Stomach smooth muscle (tissue), 2 donors: ENCODE measurements around the gene SIPA1L3.

Source experiments
- H3K27ac ChIP-seq: one replicate; pipeline ENCODE4 v1.7.0; 2013; ENCODE audit warnings: mild to moderate bottlenecking, low read length, inconsistent platforms
- H3K27me3 ChIP-seq, 2 donors: one replicate each; pipeline ENCODE4 v1.7.0; 2013; ENCODE audit warnings: low read length in 2 of 2; ENCODE audit not compliant: insufficient read depth in 2 of 2, control insufficient read depth in 1 of 2
- H3K36me3 ChIP-seq, 2 donors: one replicate each; pipeline ENCODE4 v1.7.0; 2013; ENCODE audit warnings: low read length in 2 of 2; ENCODE audit not compliant: control insufficient read depth in 2 of 2, insufficient read depth in 2 of 2
- H3K4me1 ChIP-seq: one replicate; pipeline ENCODE4 v1.7.0; 2013; ENCODE audit warnings: low read length; ENCODE audit not compliant: control insufficient read depth, insufficient read depth
- H3K4me3 ChIP-seq, 2 donors: one replicate each; pipeline ENCODE4 v1.7.0; 2013; ENCODE audit warnings: low read length in 2 of 2
- H3K9ac ChIP-seq, 2 donors: one replicate each; pipeline ENCODE4 v1.7.0; 2013; ENCODE audit warnings: low read length in 2 of 2, mild to moderate bottlenecking in 1 of 2
- H3K9me3 ChIP-seq, 2 donors: one replicate each; pipeline ENCODE4 v1.7.0; 2013; ENCODE audit warnings: low read length in 2 of 2; ENCODE audit not compliant: control insufficient read depth in 2 of 2
- donor health status: healthy.
- donor health status: Pancreatic carcinoma.

The SIPA1L3 gene

DNA sequence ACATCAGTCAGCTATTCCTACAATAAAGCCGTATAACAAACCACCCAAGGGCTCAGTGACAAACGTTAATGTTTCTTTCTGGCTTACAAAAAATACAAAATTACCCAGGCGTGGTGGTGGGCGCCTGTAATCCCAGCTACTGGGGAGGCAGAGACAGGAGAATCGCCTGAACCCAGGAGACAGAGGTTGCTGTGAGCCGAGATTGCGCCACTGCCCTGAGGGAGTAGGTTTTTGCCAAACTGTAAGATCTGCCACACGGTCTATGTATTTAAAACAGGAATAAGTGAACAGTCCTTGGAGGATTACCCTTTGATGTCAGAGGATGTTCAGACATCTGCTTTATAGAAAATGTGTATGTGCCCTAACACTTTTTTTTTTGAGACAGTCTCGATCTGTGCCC, 211.2 kb downstream of the SIPA1L3 start:
- Histone ChIP-seq H3K27me3 (no peaks in the 10 kb centered on the region), H3K9me3 (peaks cover 0 to 4% of the 10 kb centered on the region in 2 donors), H3K4me3 (no peak overlapping the region), H3K9ac (no peak overlapping the region), H3K4me1 (no peaks in the 10 kb centered on the region), H3K27ac (no peak overlapping the region), H3K36me3 (peaks cover 13 to 19% of the 10 kb centered on the region in 2 donors)

DNA sequence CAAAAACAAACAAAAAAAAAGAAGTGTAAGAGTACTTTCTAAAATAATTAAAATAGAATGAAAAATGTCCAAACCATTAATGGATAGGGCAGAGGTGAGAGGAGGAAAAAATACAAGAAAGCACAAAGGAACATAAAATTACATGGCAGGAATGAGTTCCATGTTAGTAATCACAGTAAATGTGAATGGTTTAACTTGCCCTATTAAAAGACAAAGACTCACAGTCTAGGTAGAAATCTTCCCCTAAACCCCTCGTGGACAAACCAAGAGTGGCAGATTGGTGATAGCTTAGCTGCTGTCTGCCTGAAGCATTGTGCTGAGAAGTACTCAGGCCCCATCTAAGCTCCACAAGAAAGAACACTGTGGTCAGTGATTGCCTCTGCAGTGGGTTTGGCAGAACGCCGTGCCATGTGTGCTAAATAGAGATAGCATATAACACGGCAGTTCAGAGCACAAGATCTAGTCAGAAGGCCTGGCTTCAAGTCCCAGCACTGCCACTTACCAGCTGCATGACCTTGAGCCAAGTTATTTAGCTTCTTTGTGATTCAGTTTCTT, 213.5 kb downstream of the SIPA1L3 start:
- Histone ChIP-seq H3K4me1 (no peaks in the 10 kb centered on the region), H3K9ac (no peak overlapping the region), H3K9me3 (peaks cover 0 to 4% of the 10 kb centered on the region in 2 donors), H3K4me3 (no peak overlapping the region), H3K36me3 (peaks cover 13 to 18% of the 10 kb centered on the region in 2 donors), H3K27ac (no peak overlapping the region), H3K27me3 (no peaks in the 10 kb centered on the region)

DNA sequence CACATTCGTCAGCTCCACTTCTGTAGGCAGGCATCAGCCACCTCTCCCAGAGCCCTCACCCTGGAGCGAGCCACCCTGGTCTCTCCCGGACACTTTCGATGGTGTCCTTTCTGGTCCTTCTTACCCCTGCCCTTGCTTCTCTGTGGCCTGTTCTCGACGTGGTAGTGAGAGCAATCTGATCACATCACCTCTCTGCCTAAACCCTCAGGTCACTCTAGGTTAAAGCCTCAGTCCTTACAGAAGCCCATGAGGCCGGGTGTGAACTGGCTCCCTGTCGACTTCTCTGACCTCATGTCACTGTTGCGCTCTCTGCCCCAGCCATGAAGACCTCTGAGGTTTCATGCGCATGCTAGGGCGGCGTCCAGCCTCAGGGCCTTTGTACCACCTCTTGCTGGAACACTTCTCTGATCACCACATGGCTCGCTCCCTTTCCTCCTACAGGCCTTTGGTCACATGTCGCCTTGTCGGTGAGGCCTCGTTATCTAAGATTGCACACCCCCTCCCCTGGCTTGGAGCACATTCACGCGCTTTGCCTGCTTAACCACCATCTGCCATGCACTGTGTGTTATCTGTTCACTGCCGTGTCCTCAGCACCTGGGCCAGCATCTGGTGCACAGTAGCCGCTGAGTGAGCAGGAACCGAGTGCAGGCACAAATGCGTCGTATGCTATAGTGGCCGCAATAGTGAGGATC, 215.5 kb downstream of the SIPA1L3 start:
- H3K4me3 ChIP-seq, result no peak overlapping the region
- H3K27ac ChIP-seq, result no peak overlapping the region
- H3K9me3 ChIP-seq, result peaks cover 0 to 4% of the 10 kb centered on the region in 2 donors
- H3K27me3 ChIP-seq, result no peaks in the 10 kb centered on the region
- peaks cover 13 to 18% of the 10 kb centered on the region in 2 donors for H3K36me3 ChIP-seq
- H3K4me1 ChIP-seq, result no peaks in the 10 kb centered on the region
- no peak overlapping the region for H3K9ac ChIP-seq

DNA sequence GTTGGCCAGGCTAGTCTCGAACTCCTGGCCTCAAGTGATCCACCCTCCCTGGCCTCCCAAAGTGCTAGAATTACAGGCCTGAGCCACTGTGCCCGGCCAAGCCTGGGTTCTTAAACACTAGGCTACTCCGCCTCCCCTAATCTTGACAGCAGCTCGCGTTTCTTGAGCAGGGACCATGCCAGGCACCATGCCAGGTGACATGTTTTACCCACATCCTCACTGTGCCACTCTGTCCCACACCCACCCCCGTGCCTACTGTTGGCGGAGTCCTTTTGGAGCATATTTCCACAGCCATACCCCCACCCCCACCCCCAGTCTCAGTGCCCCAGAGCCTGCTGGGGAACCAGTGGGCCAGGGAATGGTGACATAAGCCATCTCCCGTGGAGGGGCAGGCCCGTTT, 218.2 kb downstream of the SIPA1L3 start:
- Histone ChIP-seq H3K27ac (no peak overlapping the region), H3K9me3 (peaks cover 0 to 4% of the 10 kb centered on the region in 2 donors), H3K36me3 (peaks cover 6 to 9% of the 10 kb centered on the region in 2 donors), H3K4me1 (no peaks in the 10 kb centered on the region), H3K27me3 (no peaks in the 10 kb centered on the region), H3K4me3 (no peak overlapping the region), H3K9ac (no peak overlapping the region)

DNA sequence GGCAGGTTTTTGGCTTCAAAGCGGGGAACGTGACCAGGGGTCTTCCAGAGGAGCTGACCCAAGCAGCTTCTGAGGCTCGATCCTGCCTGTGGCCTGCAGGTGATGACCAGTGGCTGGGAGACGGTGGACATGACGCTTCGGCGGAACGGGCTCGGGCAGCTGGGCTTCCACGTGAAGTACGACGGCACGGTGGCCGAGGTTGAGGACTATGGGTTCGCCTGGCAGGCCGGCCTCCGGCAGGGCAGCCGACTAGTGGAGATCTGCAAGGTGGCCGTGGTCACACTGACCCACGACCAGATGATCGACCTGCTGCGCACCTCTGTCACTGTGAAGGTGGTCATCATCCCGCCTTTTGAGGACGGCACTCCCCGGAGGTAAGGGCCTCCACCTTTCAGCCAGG, 223.4 kb downstream of the SIPA1L3 start:
- Histone ChIP-seq H3K27me3 (no peaks in the 10 kb centered on the region), H3K27ac (no peak overlapping the region), H3K9me3 (no peaks in the 10 kb centered on the region), H3K9ac (no peak overlapping the region), H3K36me3 (peaks cover 0 to 2% of the 10 kb centered on the region in 2 donors), H3K4me3 (no peak overlapping the region), H3K4me1 (no peaks in the 10 kb centered on the region)

DNA sequence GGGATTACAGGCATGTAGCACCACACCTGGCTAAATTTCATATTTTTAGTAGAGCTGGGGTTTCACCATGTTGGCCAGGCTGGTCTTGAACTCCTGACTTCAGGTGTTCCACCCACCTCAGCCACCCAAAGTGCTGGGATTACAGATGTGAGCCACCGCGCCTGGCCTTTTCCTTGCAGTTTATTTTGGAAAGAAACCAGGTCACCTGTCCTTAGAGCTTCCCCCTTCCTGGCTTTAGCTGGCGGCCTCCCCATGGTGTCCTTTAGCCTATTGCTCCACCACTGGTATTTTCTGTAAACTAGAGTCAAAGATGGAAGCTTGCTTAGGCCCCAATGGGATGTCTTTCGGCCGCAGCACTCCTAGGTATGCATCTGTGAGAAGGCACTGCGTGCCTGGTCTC, 225.8 kb downstream of the SIPA1L3 start:
- no peak overlapping the region for H3K4me3 ChIP-seq
- peaks cover 0 to 2% of the 10 kb centered on the region in 2 donors for H3K36me3 ChIP-seq
- H3K27ac ChIP-seq, result no peak overlapping the region
- H3K9ac ChIP-seq, result no peak overlapping the region
- no peaks in the 10 kb centered on the region for H3K4me1 ChIP-seq
- H3K27me3 ChIP-seq, result no peaks in the 10 kb centered on the region
- H3K9me3 ChIP-seq, result no peaks in the 10 kb centered on the region

DNA sequence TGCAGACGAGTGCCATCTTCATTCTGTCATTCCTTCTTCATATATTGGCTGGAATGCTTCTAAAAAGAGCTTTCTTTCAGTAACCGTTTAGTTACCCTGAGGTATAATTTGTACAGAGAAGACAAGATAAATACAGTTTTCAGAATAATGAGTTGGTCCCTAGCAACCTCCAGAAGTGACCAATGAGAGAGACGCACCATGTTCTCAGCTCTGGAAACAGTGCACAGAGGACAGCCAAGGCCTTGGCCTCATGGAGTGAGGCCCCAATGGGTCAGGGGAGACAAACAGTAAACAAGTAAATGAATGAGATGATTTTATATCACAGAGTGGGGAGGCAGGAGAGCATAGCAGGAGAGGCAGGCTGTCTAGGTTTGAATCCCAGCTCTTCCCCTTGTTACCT, 226.3 kb downstream of the SIPA1L3 start:
- Histone ChIP-seq H3K9me3 (no peaks in the 10 kb centered on the region), H3K4me3 (no peak overlapping the region), H3K4me1 (no peaks in the 10 kb centered on the region), H3K27ac (no peak overlapping the region), H3K36me3 (peaks cover 0 to 4% of the 10 kb centered on the region in 2 donors), H3K9ac (no peak overlapping the region), H3K27me3 (no peaks in the 10 kb centered on the region)

DNA sequence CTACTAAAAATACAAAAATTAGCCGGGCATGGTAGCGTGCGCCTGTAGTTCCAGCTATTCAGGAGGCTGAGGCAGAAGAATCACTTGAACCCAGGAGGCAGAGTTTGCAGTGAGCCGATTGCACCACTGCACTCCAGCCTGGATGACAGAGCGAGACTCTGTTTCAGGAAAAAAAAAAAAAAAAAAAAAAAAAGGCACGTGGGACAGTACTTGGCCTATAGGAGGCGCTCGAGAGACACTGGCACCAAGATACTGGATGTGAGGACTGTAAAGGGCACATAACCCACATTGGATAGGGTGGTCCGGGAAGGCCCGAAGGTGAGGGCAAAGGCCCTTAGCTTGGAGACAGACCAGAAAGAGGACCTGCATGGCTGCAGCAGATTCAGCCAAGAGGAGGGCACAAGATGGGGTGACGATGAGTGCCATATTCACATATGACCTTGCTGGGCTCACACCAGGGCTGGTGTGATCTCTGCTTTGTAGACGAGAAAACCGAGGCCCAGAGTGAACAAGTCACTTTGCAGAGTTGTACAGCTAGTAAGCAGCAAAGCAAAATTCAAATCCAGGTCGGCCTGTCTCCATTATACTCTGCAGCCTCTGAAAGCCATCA, 227.6 kb downstream of the SIPA1L3 start:
- Histone ChIP-seq H3K36me3 (peaks cover 0 to 5% of the 10 kb centered on the region in 2 donors), H3K4me1 (no peaks in the 10 kb centered on the region), H3K27ac (no peak overlapping the region), H3K9ac (no peak overlapping the region), H3K9me3 (no peaks in the 10 kb centered on the region), H3K27me3 (no peaks in the 10 kb centered on the region), H3K4me3 (no peak overlapping the region)

DNA sequence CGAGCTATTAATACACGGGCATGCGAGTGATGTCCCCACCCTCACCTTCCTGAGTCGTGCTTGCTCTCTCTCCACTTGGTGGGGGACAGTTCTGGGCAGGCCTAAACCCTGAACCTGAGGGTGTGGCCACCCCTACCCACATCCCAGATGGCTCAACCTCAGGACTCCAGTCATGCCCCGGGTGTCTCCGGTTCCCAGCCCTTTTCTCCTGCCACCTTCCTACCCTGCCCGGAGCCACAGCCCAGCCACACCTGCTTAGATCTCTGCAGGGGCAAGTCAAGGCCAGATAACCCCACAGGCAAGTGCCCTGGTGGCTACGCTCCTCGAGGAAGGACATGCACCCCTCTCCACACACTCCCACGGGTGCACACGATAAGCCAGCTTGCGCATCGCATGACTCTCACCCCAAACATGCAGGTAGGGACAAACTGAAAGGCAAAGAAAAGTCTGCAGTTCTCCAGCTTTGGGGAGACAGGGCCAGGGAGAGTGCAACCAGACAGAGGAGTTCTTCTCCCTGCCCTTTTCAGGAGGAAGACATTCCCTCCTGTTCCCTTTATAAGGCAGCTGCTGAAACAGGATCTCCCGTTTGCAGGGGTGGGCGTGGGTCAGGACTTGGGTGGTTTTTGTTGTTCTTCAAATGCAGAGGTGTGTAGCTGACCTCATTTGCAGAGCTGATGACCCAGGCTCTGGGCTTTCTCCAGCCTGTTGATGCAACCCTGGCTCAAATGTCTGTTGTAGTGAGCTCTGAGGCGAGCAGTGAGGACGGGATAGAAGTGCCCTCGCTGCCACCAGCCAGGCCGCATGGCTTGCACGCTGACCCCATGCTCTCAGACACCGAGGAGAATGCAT, 228.4 kb downstream of the SIPA1L3 start:
- Histone ChIP-seq H3K27me3 (no peaks in the 10 kb centered on the region), H3K9me3 (no peaks in the 10 kb centered on the region), H3K36me3 (peaks cover 0 to 5% of the 10 kb centered on the region in 2 donors), H3K4me3 (no peak overlapping the region), H3K27ac (no peak overlapping the region), H3K9ac (no peak overlapping the region), H3K4me1 (no peaks in the 10 kb centered on the region)

DNA sequence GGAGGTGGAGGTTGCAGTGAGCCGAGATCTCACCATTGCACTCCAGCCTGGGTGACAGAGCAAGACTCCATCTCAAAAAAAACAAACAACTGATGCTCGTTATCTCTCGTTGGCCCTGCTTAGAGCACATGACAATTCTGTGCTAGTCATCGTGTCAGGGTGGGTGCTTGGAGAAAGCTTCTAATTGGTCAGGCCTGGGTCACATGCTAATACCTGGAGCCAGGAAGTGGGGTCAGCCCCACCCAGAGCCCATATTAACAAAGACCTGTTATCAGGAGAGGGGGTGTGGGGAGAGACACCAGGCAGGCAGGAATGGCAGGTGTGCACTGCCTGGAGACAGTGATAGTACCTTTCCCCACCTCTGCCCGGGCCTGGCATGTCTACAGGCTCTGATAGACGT, 232.1 kb downstream of the SIPA1L3 start:
- peaks cover 4 to 6% of the 10 kb centered on the region in 2 donors for H3K36me3 ChIP-seq

More for the DNA sequence above, 232.1 kb downstream of the SIPA1L3 start:
- Histone ChIP-seq H3K27ac (no peak overlapping the region), H3K4me3 (no peak overlapping the region), H3K27me3 (no peaks in the 10 kb centered on the region), H3K9me3 (no peaks in the 10 kb centered on the region), H3K4me1 (no peaks in the 10 kb centered on the region), H3K9ac (no peak overlapping the region)
